Uterus (tissue), 4 donors: ENCODE measurements around the gene KAT5. TPM values are rescaled to one million over a fixed set of nuclear protein-coding genes. Genes with fewer than 3 reads are reported as not detected.
A peak's percentile ranks its signal among the peaks of the same experiment; 100 is the strongest.
"Not testable (repeated sequence)": the region's sequence is repeated elsewhere in the genome, so short reads cannot be mapped to it uniquely, and the experiment has no call there.

Source experiments
- DNase-seq, 2 donors: peaks; one replicate each; pipeline ENCODE4 v3.0.0-alpha.2; 2019 to 2020
- H3K27ac ChIP-seq, 2 donors: fragments of 200-600 bp; sonication (generic); 1 replicate in 1 of 2; 2 replicates in 1 of 2; pipeline ENCODE4 v1.5.1; 2016 to 2018
- H3K27me3 ChIP-seq, 2 donors: fragments of 200-600 bp; sonication (generic); one replicate each; pipeline ENCODE4 v1.5.1; 2018 to 2019; ENCODE audit warnings: control low read depth in 1 of 2
- H3K36me3 ChIP-seq, 2 donors: fragments of 200-600 bp; sonication (generic); one replicate each; pipeline ENCODE4 v1.5.1; 2019; ENCODE audit warnings: control low read depth in 1 of 2
- H3K4me1 ChIP-seq, 2 donors: fragments of 200-600 bp; sonication (generic); one replicate each; pipeline ENCODE4 v1.5.1; 2018 to 2019; ENCODE audit warnings: control low read depth in 1 of 2
- H3K4me3 ChIP-seq, 2 donors: fragments of 200-600 bp; sonication (generic); 1 replicate in 1 of 2; 2 replicates in 1 of 2; pipeline ENCODE4 v1.5.1; 2018 to 2019; ENCODE audit warnings: mild to moderate bottlenecking in 1 of 2
- H3K9me3 ChIP-seq, 2 donors: fragments of 200-600 bp; sonication (generic); one replicate each; pipeline ENCODE4 v1.5.1; 2019; ENCODE audit warnings: control low read depth in 1 of 2
- POLR2A ChIP-seq, 2 donors: fragments of 450-650 bp; IDR thresholded peaks; one replicate each; pipeline ENCODE4 v1.6.1; 2016; ENCODE audit warnings: antibody characterized with exemption in 2 of 2, mild to moderate bottlenecking in 1 of 2, moderate library complexity in 1 of 2
- intact Hi-C: fragments of 100-400 bp; cut with DNase I; formaldehyde crosslinking; loops from one replicate; pipeline ENCODE4 v1.15.1; 2023; ENCODE audit warnings: low total_unique reads
- total RNA-seq, 4 donors: library from RNA; depleted of rRNA in 3 of 4; stranded (reverse); fragments of >200 nt in 3 of 4; gene quantifications; one replicate each; pipeline versions ENCODE4 v1.1.0 to v1.2.4, GENCODE V29; 2014 to 2023
- TF ChIP-seq, protein P1 (sequence below), 4 experiments: fragments of 200-600 bp in 2 of 4; fragments of 450-650 bp in 2 of 4; sonication (generic) in 2 of 4; IDR thresholded peaks; one replicate each; pipeline ENCODE4 v1.5.1; 2016 to 2019; ENCODE audit warnings: antibody characterized with exemption in 4 of 4, mild to moderate bottlenecking in 2 of 4, moderate library complexity in 1 of 4
- donor health status: DM: yes; HTN: yes; CAD: no.

KAT5 gene
- total RNA-seq, 4 donors from 2014 or later = 37.1 to 113 (median 81.5) TPM

DNA sequence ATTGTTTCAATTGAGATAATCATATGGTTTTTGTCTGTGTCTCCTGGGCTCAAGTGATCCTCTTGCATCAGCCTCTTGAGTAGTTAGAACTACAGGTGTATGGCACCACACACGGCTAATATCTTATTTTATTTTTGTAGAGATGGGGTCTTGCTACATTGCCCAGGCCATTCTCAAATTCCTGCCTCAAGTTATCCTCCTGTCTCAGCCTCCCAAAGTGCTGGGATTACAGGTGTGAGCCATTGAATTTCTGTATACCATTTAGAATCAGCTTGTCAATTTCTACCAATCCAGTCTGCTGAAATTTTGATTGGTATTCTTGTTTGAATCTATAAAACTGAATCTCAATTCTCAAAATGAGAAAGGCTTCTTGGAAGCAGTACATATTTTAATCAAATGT is 10.4 kb upstream of the KAT5 start:
- H3K9me3 ChIP-seq = no peaks in the 10 kb centered on the region
- no peak for DNase-seq
- H3K36me3 ChIP-seq = no peaks in the 10 kb centered on the region
- H3K27ac ChIP-seq = no peak overlapping the region
- intact Hi-C loops = no loop called here
- no peak for TF ChIP-seq POLR2A (IDR thresholded peaks at IDR 0.05)
- TF ChIP-seq, protein P1, sequence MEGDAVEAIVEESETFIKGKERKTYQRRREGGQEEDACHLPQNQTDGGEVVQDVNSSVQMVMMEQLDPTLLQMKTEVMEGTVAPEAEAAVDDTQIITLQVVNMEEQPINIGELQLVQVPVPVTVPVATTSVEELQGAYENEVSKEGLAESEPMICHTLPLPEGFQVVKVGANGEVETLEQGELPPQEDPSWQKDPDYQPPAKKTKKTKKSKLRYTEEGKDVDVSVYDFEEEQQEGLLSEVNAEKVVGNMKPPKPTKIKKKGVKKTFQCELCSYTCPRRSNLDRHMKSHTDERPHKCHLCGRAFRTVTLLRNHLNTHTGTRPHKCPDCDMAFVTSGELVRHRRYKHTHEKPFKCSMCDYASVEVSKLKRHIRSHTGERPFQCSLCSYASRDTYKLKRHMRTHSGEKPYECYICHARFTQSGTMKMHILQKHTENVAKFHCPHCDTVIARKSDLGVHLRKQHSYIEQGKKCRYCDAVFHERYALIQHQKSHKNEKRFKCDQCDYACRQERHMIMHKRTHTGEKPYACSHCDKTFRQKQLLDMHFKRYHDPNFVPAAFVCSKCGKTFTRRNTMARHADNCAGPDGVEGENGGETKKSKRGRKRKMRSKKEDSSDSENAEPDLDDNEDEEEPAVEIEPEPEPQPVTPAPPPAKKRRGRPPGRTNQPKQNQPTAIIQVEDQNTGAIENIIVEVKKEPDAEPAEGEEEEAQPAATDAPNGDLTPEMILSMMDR (IDR thresholded peaks at IDR 0.05) = no peak
- no peaks in the 10 kb centered on the region for H3K27me3 ChIP-seq
- H3K4me3 ChIP-seq = no peak overlapping the region
- no peaks in the 10 kb centered on the region for H3K4me1 ChIP-seq

DNA sequence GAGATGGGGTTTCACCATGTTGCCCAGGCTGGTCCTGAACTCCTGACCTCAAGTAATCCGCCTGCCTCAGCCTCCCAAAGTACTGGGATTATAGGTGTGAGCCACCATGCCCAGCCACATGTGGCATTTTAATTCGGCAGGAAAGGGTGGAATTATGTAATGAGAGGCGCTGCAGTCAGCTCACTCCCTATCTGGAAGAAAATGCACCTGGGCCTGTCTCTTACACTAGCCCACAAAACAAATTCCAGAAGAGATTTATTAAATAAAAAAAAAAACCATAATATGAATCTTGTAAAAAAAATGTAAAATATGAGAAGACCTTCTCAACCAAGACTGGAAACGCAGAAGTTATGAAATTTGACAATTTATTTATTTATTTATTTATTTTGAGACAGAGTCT is 8.2 kb upstream of the KAT5 start:
- Histone ChIP-seq H3K36me3 (no peaks in the 10 kb centered on the region), H3K4me3 (no peak overlapping the region), H3K27me3 (no peaks in the 10 kb centered on the region), H3K4me1 (no peaks in the 10 kb centered on the region), H3K27ac (no peak overlapping the region), H3K9me3 (no peaks in the 10 kb centered on the region)
- intact Hi-C loops = no loop called here
- no peak for DNase-seq
- no peak for TF ChIP-seq POLR2A (IDR thresholded peaks at IDR 0.05)
- TF ChIP-seq, protein P1 (IDR thresholded peaks at IDR 0.05) = no peak

DNA sequence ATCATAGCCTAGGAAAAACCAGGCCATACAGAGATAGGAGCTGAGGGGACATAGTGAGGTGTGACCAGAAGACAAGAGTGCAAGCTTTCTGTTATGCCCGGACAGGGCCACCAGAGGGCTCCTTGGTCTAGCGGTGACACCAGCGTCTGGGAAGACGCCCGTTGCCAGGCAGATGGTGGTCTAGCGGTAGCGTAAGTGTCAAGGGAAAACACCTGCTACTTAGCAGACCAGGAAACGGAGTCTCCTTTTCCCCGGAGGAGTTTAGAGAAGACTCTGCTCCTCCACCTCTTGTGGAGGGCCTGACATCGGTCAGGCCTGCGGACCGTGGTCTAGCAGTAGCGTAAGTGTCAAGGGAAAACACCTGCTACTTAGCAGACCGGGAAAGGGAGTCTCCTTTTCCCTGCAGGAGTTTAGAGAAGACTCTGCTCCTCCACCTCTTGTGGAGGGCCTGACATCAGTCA is 5.7 kb upstream of the KAT5 start:
- H3K4me1 ChIP-seq, H3K4me3 ChIP-seq, H3K36me3 ChIP-seq, intact Hi-C loops, H3K27me3 ChIP-seq, H3K9me3 ChIP-seq: not testable (repeated sequence)
- H3K27ac ChIP-seq = peak overlapping the region in 1 of 2 donors; percentile 36
- peak; percentile 76 to 77 for DNase-seq
- TF ChIP-seq, protein P1 (IDR thresholded peaks at IDR 0.05) = peak; percentile 71 to 86 (median 74)

DNA sequence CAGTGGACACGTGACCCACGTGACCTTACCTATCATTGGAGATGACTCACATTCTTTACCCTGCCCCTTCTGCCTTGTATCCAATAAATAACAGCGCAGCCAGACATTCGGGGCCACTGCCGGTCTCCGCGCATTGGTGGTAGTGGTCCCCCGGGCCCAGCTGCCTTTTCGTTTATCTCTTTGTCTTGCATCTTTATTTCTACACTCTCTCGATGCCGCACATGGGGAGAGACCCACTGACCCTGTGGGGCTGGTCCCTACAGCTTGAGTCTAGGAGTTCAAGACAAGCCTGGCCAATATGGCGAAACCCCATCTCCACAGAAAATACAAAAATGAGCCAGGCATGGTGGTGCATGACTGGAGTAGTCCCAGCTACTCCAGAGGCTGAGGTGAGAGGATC is 5.0 kb upstream of the KAT5 start:
- H3K36me3 ChIP-seq, H3K27me3 ChIP-seq, H3K27ac ChIP-seq, intact Hi-C loops, DNase-seq, H3K9me3 ChIP-seq, H3K4me3 ChIP-seq, H3K4me1 ChIP-seq: not testable (repeated sequence)

DNA sequence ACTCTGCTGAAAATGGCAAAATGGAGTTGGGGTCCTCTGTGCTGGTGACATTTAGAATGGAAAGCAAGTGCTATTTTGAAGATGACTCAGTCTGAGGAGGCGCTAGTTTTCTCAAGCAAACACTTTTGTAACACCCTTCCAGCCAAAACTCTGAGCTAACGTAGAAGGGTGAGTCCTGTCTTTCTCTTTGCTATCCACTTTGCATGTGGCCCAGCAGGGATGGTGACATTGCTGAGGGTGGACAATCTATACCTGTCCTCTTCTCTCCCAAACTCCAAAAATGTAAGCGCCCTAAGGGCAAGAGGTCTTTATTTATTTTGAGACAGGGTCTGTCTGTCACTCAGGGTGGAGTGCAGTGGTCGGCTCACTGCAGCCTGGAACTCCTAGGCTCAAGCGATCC is 3.6 kb upstream of the KAT5 start:
- no peak overlapping the region for H3K27ac ChIP-seq
- DNase-seq = no peak
- TF ChIP-seq, protein P1 (IDR thresholded peaks at IDR 0.05) = no peak
- TF ChIP-seq POLR2A (IDR thresholded peaks at IDR 0.05) = no peak
- intact Hi-C loops = no loop called here
- H3K36me3 ChIP-seq = no peaks in the 10 kb centered on the region
- H3K9me3 ChIP-seq = no peaks in the 10 kb centered on the region
- no peak overlapping the region for H3K4me3 ChIP-seq
- peaks cover 0 to 8% of the 10 kb centered on the region in 2 donors for H3K4me1 ChIP-seq
- no peaks in the 10 kb centered on the region for H3K27me3 ChIP-seq

DNA sequence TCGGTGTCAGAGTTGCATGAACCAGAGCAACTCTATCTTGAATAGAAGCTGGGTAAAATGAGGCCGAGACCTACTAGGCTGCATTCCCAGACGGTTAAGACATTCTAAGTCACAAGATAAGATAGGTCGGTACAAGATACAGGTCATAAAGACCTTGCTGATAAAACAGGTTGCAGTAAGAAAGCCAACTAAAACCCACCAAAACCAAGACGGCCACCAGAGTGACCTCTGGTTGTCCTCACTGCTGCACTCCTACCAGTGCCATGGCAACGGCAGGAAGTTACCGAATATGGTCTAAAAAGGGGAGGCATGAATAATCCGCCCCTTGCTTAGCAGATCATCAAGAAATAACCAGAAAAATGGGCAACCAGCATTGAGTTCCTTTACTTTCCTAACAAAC is 2.4 kb upstream of the KAT5 start:
- H3K27me3 ChIP-seq = no peaks in the 10 kb centered on the region
- no peak for DNase-seq
- peaks cover 0 to 8% of the 10 kb centered on the region in 2 donors for H3K4me1 ChIP-seq
- no peak overlapping the region for H3K27ac ChIP-seq
- intact Hi-C loops = loop anchor here (5.0 kb wide), 1 partner anchor 108 kb away; no protein-coding TSS in a partner anchor
- H3K36me3 ChIP-seq = no peaks in the 10 kb centered on the region
- H3K4me3 ChIP-seq = no peak overlapping the region
- TF ChIP-seq, protein P1 (IDR thresholded peaks at IDR 0.05) = no peak
- no peak for TF ChIP-seq POLR2A (IDR thresholded peaks at IDR 0.05)
- no peaks in the 10 kb centered on the region for H3K9me3 ChIP-seq
